Tibial nerve (tissue), 4 donors: Measurements from ENCODE around the gene PPM1H.

Experiments used
- CTCF ChIP-seq, 5 experiments: fragments of 200-600 bp in 3 of 5; fragments of 450-650 bp in 2 of 5; sonication (generic) in 3 of 5; IDR thresholded peaks; one replicate each; pipeline ENCODE4 v1.5.1; 2016 to 2019; ENCODE audit warnings: antibody characterized with exemption in 5 of 5, mild to moderate bottlenecking in 3 of 5, moderate library complexity in 2 of 5
- EP300 ChIP-seq, 2 donors: sonication (generic); formaldehyde crosslinking; IDR thresholded peaks; one replicate each; pipeline ENCODE4 v1.6.1; 2017; ENCODE audit warnings: antibody characterized with exemption in 2 of 2, mild to moderate bottlenecking in 1 of 2
- POLR2A ChIP-seq, 2 donors: fragments of 450-650 bp; IDR thresholded peaks; one replicate each; pipeline ENCODE4 v1.6.1; 2017; ENCODE audit warnings: antibody characterized with exemption in 2 of 2, mild to moderate bottlenecking in 2 of 2, moderate library complexity in 2 of 2

GRCh38 chr12:62841846-62842245, 93.1 kb downstream of the PPM1H start:
- no peak for TF ChIP-seq CTCF (IDR thresholded peaks at IDR 0.05)
- no peak for TF ChIP-seq EP300 (IDR thresholded peaks at IDR 0.05)
- no peak for TF ChIP-seq POLR2A (IDR thresholded peaks at IDR 0.05)
